ENCODE data around the gene HACL1. TPM values are rescaled to one million over a fixed set of nuclear protein-coding genes. Genes with fewer than 3 reads are reported as not detected.

Gene HACL1
- total and polyA plus RNA-seq, 2 donors (not counting 1 experiment from before 2014, with no cell fraction given): 20.8 to 38.7 TPM

- no peak for TF ChIP-seq CTCF (IDR thresholded peaks at IDR 0.05)
- TF ChIP-seq EZH2 (IDR thresholded peaks at IDR 0.05; ENCODE audit: borderline replicate concordance, insufficient read depth, low read depth, low read length, poor library complexity, severe bottlenecking): no peak
- Histone ChIP-seq H3K79me2 (ENCODE audit: control insufficient read depth, insufficient read depth, low read length) (no peaks in the 10 kb centered on the region), H2AFZ (ENCODE audit: insufficient read depth, low read depth, low read length, poor library complexity, severe bottlenecking) (no peak overlapping the region), H3K4me2 (replicated peaks; ENCODE audit: low read depth, low read length, poor library complexity, severe bottlenecking) (no peak overlapping the region), H4K20me1 (ENCODE audit: control insufficient read depth, insufficient read depth, low read length, poor library complexity, severe bottlenecking) (no peaks in the 10 kb centered on the region), H3K9ac (ENCODE audit: low read length) (no peak overlapping the region), H3K9me3 (ENCODE audit: control extremely low read depth in 1 of 3, control insufficient read depth in 2 of 3, insufficient read depth in 1 of 3, low read length in 2 of 3) (peaks cover 0 to 5% (median 0%) of the 10 kb centered on the region in 3 donors), H3K4me3 (ENCODE audit: control extremely low read depth in 1 of 5, extremely low read depth in 1 of 5, insufficient read depth in 1 of 5, low read depth in 2 of 5, low read length in 4 of 5) (no peak overlapping the region), H3K4me1 (ENCODE audit: control insufficient read depth in 2 of 2, insufficient read depth in 2 of 2, low read length in 2 of 2) (peaks cover 7 to 9% of the 10 kb centered on the region in 2 donors), H3K36me3 (replicated peaks in 1 of 2; ENCODE audit: control extremely low read depth in 1 of 2, control insufficient read depth in 1 of 2, extremely low read depth in 1 of 2, insufficient read depth in 2 of 2, low read length in 1 of 2) (no peaks in the 10 kb centered on the region), H3K27ac (ENCODE audit: low read length in 2 of 2) (no peak overlapping the region), H3K27me3 (replicated peaks in 1 of 4; ENCODE audit: control extremely low read depth in 1 of 4, control insufficient read depth in 3 of 4, insufficient read depth in 4 of 4, low read length in 3 of 4) (peaks cover 0 to 14% (median 4%) of the 10 kb centered on the region in 4 experiments)
- Mint-ChIP-seq H3K27ac (no peak overlapping the region), H3K9me3 (ENCODE audit: insufficient read depth) (peaks cover 3% of the 10 kb centered on the region), H3K4me1 (no peaks in the 10 kb centered on the region), H3K4me3 (no peak overlapping the region), H3K27me3 (peaks cover 5% of the 10 kb centered on the region)
- ATAC-seq (ENCODE audit: low read depth) (no peak), DNase-seq (no peak)
- ChIA-PET POLR2A (no interaction called here), CTCF (no interaction called here)
- intact Hi-C loops (cut with micrococcal nuclease): no loop called here
- 97% methylated on average over 3 of the region's 6 CpGs for WGBS (ENCODE audit: insufficient coverage)
Measured at GRCh38 chr3:15523660-15524417, 77.5 kb downstream of the HACL1 start.

GRCh38 chr3:15522016-15522415, 79.4 kb downstream of the HACL1 start:
- no peaks in the 10 kb centered on the region for H4K20me1 ChIP-seq (ENCODE audit: control insufficient read depth, insufficient read depth, low read length, poor library complexity, severe bottlenecking)
- Mint-ChIP-seq H3K27ac (no peak overlapping the region), H3K4me1 (no peaks in the 10 kb centered on the region), H3K27me3 (peaks cover 5% of the 10 kb centered on the region), H3K9me3 (ENCODE audit: insufficient read depth) (peaks cover 3% of the 10 kb centered on the region), H3K4me3 (no peak overlapping the region)
- H3K36me3 ChIP-seq (replicated peaks in 1 of 2; ENCODE audit: control extremely low read depth in 1 of 2, control insufficient read depth in 1 of 2, extremely low read depth in 1 of 2, insufficient read depth in 2 of 2, low read length in 1 of 2): no peaks in the 10 kb centered on the region
- no peaks in the 10 kb centered on the region for H3K79me2 ChIP-seq (ENCODE audit: control insufficient read depth, insufficient read depth, low read length)
- intact Hi-C loops (cut with micrococcal nuclease): no loop called here
- H3K4me1 ChIP-seq (ENCODE audit: control insufficient read depth in 2 of 2, insufficient read depth in 2 of 2, low read length in 2 of 2): peaks cover 7 to 9% of the 10 kb centered on the region in 2 donors
- ATAC-seq (ENCODE audit: low read depth) (no peak), DNase-seq (no peak)
- no peak overlapping the region for H3K27ac ChIP-seq (ENCODE audit: low read length in 2 of 2)
- no peak overlapping the region for H3K4me2 ChIP-seq (replicated peaks; ENCODE audit: low read depth, low read length, poor library complexity, severe bottlenecking)
- TF ChIP-seq CTCF (IDR thresholded peaks at IDR 0.05) (no peak), EZH2 (IDR thresholded peaks at IDR 0.05; ENCODE audit: borderline replicate concordance, insufficient read depth, low read depth, low read length, poor library complexity, severe bottlenecking) (no peak)
- no peak overlapping the region for H3K9ac ChIP-seq (ENCODE audit: low read length)
- no peak overlapping the region for H2AFZ ChIP-seq (ENCODE audit: insufficient read depth, low read depth, low read length, poor library complexity, severe bottlenecking)
- H3K4me3 ChIP-seq (ENCODE audit: control extremely low read depth in 1 of 5, extremely low read depth in 1 of 5, insufficient read depth in 1 of 5, low read depth in 2 of 5, low read length in 4 of 5): no peak overlapping the region
- CTCF ChIA-PET: interaction anchor here (0.7 kb wide), 1 partner anchor 319 kb away, joined by 3 read pairs; no protein-coding TSS in a partner anchor
- POLR2A ChIA-PET: no interaction called here
- peaks cover 0 to 5% (median 0%) of the 10 kb centered on the region in 3 donors for H3K9me3 ChIP-seq (ENCODE audit: control extremely low read depth in 1 of 3, control insufficient read depth in 2 of 3, insufficient read depth in 1 of 3, low read length in 2 of 3)
- H3K27me3 ChIP-seq (replicated peaks in 1 of 4; ENCODE audit: control extremely low read depth in 1 of 4, control insufficient read depth in 3 of 4, insufficient read depth in 4 of 4, low read length in 3 of 4): peaks cover 0 to 14% (median 4%) of the 10 kb centered on the region in 4 experiments

All from B cell (primary cell).